Suppressor macrophage (primary cell): ENCODE measurements around the gene PPP6R2.
A peak's percentile ranks its signal among the peaks of the same experiment; 100 is the strongest.
"Not testable (repeated sequence)": the region's sequence is repeated elsewhere in the genome, so short reads cannot be mapped to it uniquely, and the experiment has no call there.

Source experiments
- DNase-seq, 4 experiments: peaks; one replicate each; pipeline ENCODE4 v3.0.0-alpha.2; 2020 to 2022

Gene PPP6R2

DNA sequence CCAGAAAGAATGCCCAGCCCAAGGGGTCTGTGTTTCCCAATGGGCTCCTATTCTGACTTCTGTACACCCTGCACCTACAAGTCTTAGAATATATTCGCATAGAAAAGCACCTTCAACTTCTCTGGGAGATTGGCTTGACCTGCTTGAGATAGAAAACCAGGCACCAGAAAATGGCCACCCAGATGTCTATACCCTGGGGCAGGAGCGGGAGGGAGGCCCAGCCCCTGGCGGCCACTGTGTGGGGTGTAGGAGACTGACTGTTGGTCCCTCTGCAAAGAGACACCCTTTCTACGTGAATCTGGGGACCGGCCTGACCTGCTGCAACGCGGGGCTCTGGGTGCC, 24.8 kb upstream of the PPP6R2 start:
- no peak for DNase-seq

DNA sequence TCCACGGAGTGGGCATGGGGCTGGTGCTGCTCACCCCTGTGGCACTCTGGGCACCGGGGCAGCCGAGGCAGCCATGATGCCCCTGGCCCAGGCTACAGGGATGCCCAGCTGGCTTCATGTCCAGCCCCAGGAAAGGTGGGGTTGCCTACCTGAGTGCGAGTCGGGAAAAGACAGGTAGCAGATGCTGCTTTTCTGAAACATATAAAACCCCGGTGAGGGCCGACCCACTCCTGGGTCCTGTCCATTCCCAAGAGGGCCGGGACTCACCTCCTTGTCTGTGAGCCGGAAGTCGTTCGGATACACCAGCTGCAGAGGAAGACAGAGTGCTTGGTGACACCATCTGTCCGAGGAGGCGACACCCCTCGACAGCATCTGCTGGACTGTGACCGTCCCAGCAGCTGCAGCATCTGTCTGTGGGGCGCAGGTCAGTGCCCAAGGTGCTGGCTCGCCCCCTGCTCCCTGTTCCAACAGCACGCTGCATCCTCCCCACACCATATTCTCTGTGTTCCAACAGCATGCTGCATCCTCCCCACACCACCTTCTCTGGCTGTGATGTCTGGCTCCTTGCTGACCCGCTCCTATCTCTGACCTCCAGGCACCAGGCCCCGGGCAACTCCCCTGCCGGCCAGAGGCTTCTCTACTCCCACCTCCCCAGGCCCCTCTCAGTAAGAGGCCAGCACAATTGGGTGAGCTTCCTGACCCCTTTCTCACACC, 24.3 kb upstream of the PPP6R2 start:
- DNase-seq = no peak

DNA sequence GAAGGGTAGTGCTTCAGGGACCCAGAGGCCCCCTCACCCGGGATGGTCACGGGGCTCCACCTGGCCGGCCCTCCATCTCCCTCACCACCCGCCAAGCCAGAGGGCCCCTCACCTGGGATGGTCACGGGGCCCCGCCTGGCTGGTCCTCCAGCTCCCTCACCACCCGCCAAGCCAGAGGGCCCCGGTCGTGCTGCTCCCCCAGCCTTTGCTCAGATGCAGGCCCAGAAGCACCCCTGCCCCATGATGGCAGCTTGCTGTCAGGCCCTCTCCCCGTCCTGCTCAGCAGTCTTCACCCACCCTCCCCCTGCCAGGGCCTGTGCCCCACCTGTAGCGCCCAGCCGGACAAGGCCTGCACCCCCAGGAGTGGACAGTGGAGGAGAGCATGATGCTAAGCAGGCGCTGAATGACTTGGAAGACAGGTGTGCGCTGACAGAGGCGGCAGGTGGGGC, 23.6 kb upstream of the PPP6R2 start:
- no peak for DNase-seq

- no peak for DNase-seq
These were observed 23.0 kb upstream of the PPP6R2 start for GRCh38 chr22:50320116-50320515.

DNA sequence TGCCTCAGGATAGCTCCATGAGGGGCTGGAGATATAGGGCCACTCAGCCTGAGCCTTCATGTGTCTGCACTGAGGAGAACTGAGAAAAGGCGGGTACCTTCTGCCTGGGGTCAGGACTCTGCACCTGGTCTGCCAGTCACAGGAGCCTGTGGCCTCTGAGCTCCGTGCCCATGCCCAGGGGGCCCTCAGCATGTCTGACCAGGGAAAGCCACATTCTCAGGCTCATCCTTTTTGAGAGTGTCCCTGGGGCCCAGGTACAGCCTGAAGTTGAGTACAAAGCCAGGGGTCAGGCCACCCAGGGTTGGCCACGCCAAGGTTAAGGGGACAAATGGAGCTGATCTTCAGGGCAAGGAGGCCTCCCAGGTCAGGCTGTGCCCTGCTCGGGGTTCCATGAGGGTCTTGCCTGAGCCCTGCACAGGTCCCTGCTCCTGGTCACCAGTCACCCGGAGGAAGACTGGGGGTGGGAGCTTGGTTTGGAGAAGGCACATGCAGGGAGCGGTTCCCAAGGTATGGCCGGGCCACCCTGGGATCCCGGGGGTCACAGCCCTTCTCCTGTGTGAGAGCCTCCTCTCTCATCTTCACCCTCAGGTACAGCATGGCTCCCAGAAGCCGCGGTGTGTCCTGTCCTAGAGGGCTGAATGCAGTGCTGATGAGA, 22.3 kb upstream of the PPP6R2 start:
- no peak for DNase-seq

- DNase-seq = not testable (repeated sequence)
These were observed 20.6 kb upstream of the PPP6R2 start for GRCh38 chr22:50322382-50323104.

GRCh38 chr22:50323900-50324299, 19.2 kb upstream of the PPP6R2 start:
- no peak for DNase-seq

DNA sequence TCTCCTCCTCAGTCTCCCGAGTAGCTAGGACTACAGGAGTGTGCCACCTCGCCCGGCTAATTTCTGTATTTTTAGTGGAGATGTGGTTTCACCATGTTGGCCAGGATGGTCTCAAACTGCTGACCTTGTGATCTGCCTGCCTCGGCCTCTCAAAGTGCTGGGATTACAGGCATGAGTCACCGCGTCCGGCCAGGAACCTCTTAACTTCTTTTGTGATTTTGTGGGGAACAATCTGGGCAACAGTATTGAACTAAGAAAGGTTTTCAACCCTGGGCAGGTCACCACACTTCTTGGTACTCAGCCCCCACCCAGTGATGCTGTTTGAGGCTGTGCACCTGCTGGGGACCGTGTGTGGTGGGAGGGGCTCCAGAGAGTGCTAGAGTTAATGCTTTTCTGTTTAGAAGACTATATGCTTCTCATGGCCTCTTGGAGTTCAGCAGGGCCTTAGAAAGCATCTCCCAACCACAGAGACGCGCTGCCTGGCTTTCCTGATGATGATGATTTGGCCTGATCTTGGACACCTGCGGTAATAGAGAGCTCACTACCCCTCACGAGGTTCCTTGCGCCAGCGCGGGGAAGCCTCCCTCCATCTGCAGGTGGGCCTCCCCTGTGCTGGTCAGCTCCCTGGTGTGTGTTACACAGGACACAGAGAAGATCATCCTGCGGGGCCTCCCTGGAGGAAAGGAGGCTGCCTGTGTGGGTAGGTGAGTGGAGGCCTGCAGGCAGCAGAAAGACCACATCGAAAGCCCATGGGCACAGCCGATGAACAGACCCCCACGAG, 17.5 kb upstream of the PPP6R2 start:
- DNase-seq = peak in 1 of 4 experiments; percentile 25

- DNase-seq = no peak
These were observed 16.7 kb upstream of the PPP6R2 start for GRCh38 chr22:50326225-50326955.

- peak; percentile 91 to 97 (median 95) for DNase-seq
These were observed 16.0 kb upstream of the PPP6R2 start, which contains the start of gene DENND6B for GRCh38 chr22:50326956-50327710. Gene DENND6B (minus strand): TSS chr22:50327012. CDS start chr22:50326988, 24 bp downstream.

- DNase-seq = no peak
These were observed 15.5 kb upstream of the PPP6R2 start for GRCh38 chr22:50327711-50328019.

DNA sequence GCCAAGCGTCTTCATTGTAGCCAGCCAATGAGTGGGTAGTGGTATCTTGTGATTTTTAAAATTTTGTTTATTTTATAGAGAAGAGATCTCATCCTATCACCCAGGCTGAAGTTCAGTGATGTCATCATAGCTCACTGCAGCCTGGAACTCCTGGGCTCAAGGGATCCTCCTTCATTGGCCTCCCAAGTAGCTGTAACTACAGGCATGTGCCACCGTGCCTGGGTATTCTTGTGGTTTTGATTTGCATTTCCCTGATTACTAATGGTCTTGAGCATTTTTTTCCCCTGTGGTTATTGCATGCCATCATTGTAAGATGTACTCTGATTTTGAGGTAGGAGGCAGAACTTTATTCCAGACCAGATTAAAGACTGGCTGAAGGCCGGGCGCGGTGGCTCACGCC, 13.9 kb upstream of the PPP6R2 start:
- peak in 1 of 4 experiments; percentile 32 for DNase-seq

GRCh38 chr22:50334433-50334832, 8.7 kb upstream of the PPP6R2 start:
- not testable (repeated sequence) for DNase-seq

DNA sequence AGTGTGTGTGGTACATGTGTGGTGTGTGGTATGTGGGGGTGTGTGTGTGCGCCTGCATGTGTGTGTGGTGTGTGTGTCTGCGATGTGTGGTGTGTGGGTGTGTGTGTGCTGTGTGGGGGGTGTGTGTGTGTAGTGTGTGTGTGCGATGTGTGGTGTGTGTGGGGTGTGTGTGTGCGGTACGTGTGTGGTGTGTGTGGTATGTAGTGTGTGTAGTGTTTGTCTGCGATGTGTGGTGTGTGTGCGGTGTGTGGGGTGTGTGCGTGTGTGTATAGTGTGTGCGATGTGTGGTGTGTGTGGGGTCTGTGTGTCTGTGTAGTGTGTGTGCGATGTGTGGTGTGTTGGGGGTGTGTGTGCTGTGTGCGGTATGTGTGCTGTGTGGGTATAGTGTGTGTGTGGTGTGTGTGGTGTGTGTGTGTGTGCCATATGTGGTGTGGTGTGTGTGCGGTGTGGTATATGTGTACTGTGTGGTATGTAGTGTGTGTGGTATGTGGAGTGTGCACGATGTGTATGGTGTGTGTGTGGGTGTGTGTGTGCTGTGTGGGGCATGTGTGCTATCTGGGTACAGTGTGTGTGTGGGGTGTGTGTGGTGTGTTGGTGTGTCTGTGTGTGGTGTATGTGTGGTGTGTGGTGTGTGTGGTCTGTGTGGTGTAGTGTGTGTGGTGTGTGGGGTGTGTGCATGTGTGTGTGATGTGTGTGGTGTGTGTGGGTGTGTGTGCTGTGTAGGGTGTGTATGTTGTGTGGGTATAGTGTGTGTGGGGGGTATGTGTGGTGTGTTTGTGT, 5.7 kb upstream of the PPP6R2 start:
- no peak for DNase-seq

GRCh38 chr22:50338042-50338573, 5.0 kb upstream of the PPP6R2 start:
- DNase-seq = no peak

DNA sequence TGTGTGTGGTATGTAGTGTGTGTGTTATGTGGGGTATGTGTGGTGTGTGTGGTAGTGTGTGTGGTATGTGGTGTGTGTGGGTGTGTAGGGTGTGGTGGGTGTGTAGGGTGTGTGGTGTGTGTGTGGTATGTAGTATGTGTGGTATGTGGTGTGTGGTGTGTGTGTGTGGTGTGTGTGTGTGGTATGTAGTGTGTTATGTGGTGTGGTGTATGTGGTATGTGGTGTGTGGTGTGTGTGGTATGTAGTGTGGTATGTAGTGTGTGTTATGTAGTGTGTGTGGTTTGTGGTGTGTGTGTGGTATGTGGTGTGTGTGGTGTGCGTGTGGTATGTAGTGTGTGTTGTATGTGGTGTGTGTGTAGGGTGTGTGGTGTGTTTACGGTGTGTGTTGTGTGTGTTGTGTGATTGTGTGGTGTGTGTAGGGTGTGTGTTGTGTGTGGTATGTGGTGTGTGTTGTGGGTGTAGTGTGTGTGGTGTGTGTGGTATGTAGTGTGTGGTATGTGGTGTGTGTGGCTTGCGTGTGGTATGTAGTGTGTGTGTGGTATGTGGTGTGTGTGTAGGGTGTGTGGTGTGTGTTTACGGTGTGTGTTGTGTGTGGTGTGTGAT, 4.2 kb upstream of the PPP6R2 start:
- DNase-seq = no peak

DNA sequence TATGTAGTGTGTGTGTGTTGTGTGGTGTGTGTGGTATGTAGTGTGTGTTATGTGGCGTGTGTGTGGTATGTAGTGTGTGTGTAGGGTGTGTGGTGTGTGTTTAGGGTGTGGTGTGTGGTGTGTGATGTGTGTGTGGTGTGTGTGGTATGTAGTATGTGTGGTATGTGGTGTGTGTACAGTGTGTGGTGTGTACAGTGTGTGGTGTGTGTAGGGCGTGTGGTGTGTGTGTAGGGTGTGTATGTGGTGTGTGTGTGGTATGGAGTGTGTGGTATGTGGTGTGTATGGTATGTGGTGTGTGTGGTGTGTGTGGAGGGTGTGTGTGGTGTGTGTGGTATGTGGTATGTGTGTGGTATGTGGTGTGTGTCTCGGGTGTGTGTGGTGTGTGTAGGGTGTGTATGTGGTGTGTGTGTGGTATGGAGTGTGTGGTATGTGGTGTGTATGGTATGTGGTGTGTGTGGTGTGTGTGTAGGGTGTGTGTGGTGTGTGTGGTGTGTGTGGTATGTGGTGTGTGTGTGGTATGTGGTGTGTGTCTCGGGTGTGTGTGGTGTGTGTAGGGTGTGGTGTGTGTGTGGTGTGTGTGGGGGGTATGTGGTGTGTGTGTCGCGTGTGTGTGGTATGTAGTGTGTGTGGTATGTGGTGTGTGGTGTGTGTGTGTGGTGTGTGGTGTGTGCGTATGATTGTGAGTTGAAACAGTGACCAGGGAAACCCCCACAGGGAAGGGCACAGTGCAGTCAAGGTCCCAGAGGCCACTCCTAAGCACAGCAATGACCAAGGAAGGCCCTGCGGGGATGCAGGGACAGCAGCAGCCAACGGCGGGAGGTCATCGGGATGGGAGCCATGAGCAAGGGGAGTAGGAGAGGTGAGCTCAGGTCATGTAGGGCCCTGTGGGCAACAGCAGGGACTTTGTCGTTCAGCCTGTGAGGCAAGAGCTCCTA, 2.9 kb upstream of the PPP6R2 start:
- DNase-seq = peak in 1 of 4 experiments; percentile 10

DNA sequence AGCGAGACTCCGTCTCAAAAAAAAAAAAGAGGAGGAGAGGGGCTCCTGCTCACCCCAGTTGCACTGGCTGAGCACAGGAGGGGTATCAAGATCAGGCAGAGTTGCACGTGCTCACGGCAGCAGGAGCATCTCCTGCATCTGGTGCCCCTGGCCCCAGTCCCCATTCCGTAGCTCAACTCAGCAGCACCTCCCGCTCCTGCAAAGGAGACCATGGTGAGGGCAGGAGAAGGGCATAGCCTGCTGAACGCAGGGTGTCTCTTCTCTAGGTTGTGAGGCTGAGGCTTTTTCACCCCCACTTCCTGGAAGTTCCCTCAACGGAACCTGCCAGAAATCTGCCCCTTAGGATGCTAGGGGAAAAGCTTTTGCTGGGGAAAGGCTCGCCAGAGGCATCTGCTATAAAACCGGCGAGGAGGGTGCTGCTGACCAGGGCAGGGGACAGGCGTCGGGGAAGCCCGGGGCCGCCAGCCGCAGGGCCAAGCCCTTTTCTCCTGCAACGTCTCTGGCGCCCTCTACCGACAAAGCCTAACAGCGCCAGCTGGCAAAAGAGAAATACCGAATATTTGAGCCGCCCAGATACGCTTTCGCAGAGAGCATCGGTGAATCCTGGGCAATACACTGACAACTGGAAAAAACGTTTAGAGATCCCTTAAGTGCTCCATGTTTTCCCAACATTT, 1.0 kb upstream of the PPP6R2 start:
- DNase-seq = peak; percentile 93 to 97 (median 96)
